WI38 (cell line): Measurements from ENCODE around the gene OTOP3.

Experiments used
- H3K4me3 ChIP-seq: 2 replicates; pipeline ENCODE4 v1.5.1; 2011; ENCODE audit warnings: low read depth, mild to moderate bottlenecking, control low read depth, low read length
- CTCF ChIP-seq: IDR thresholded peaks from 2 replicates; pipeline ENCODE4 v1.5.1; 2012; ENCODE audit warnings: low read depth, mild to moderate bottlenecking, control low read depth, low read length

OTOP3 gene

GRCh38 chr17:74986206-74986576 lies 50.5 kb downstream of the OTOP3 start:
- no peak overlapping the region for H3K4me3 ChIP-seq
- TF ChIP-seq CTCF, result no peak

GRCh38 chr17:74987418-74987908 lies 51.8 kb downstream of the OTOP3 start, which contains the start of gene CDR2L:
Gene CDR2L, plus strand, starts transcription at chr17:74987632. Its CDS starts 412 bp downstream, at chr17:74988044.
- H3K4me3 ChIP-seq, result peak within 1 kb of the TSS; percentile 78
- no peak for TF ChIP-seq CTCF

- peak overlapping the region; percentile 78 for H3K4me3 ChIP-seq
- 0 out of 2 replicates have a peak, but pooled peaks have one; percentile 3 for TF ChIP-seq CTCF
Observed at GRCh38 chr17:74987909-74988711, 52.4 kb downstream of the OTOP3 start.

GRCh38 chr17:74990581-74991105 lies 54.9 kb downstream of the OTOP3 start:
- TF ChIP-seq CTCF, result no peak
- H3K4me3 ChIP-seq, result no peak overlapping the region

GRCh38 chr17:74992223-74992622 lies 56.5 kb downstream of the OTOP3 start:
- TF ChIP-seq CTCF, result no peak
- H3K4me3 ChIP-seq, result no peak overlapping the region

- H3K4me3 ChIP-seq, result no peak overlapping the region
- TF ChIP-seq CTCF, result no peak
Observed at GRCh38 chr17:74994440-74994839, 58.7 kb downstream of the OTOP3 start.

GRCh38 chr17:74995847-74996246 lies 60.1 kb downstream of the OTOP3 start:
- TF ChIP-seq CTCF, result no peak
- no peak overlapping the region for H3K4me3 ChIP-seq
